Endothelial cell of umbilical vein (primary cell): ENCODE data around the gene GPR180. TPM values are rescaled to one million over a fixed set of nuclear protein-coding genes. Genes with fewer than 3 reads are reported as not detected.

ENCODE experiments used
- BruUV-seq: library from RNA; stranded (reverse); fragments of 400-500 nt; replicated peaks from 2 replicates; lab custom pipeline; 2021; lab: Mats Ljungman, UMichigan
- CTCF ChIA-PET: fragments of 300-600, 350-600 bp; sonication (Branson Sonifier 250); formaldehyde crosslinking; loops from one replicate; lab custom pipeline; 2021; ENCODE audit warnings: antibody characterized with exemption, inconsistent platforms; lab: Charles Lee
- POLR2A ChIA-PET: fragments of 300-600, 350-600 bp; sonication (Branson Sonifier 250); formaldehyde crosslinking; loops from one replicate; lab custom pipeline; 2021; ENCODE audit warnings: antibody characterized with exemption, inconsistent platforms; lab: Charles Lee
- DNase-seq: peaks from one replicate; pipeline ENCODE4 v3.0.0-alpha.2; 2011; ENCODE audit warnings: low read depth, low spot score
- FAIRE-seq: peaks from 2 replicates; lab custom pipeline; 2011; peaks lifted over from hg19 to GRCh38; lab: Jason Lieb, UNC
- H2AFZ ChIP-seq: 2 replicates; pipeline ENCODE4 v1.6.0; 2012; ENCODE audit warnings: low read depth, low read length, control low read depth, inconsistent platforms
- H3K27ac ChIP-seq: 2 replicates; pipeline ENCODE4 v1.5.1; 2011; ENCODE audit warnings: low read depth, mild to moderate bottlenecking, control low read depth, low read length, moderate library complexity; ENCODE audit not compliant: insufficient read depth
- H3K27me3 ChIP-seq, 2 experiments: 2 replicates each; pipeline versions ENCODE4 v1.6.0 to v1.6.1; 2011; ENCODE audit warnings: low read length in 2 of 2, mixed read lengths in 1 of 2; ENCODE audit not compliant: control insufficient read depth in 2 of 2, insufficient read depth in 2 of 2
- H3K36me3 ChIP-seq, 2 experiments: 2 replicates in 1 of 2; 3 replicates in 1 of 2; pipeline ENCODE4 v1.5.1; 2011; ENCODE audit warnings: low read length in 2 of 2, mild to moderate bottlenecking in 1 of 2, moderate library complexity in 1 of 2; ENCODE audit not compliant: control insufficient read depth in 2 of 2, insufficient read depth in 2 of 2; ENCODE audit errors: extremely low read depth in 1 of 2
- H3K4me1 ChIP-seq: 3 replicates; pipeline ENCODE4 v1.5.1; 2011; ENCODE audit warnings: mild to moderate bottlenecking, low read length; ENCODE audit not compliant: control insufficient read depth, insufficient read depth; ENCODE audit errors: extremely low read depth
- H3K4me2 ChIP-seq: 2 replicates; pipeline ENCODE4 v1.6.1; 2011; ENCODE audit warnings: low read length, control low read depth, mixed read lengths; ENCODE audit not compliant: insufficient read depth
- H3K4me3 ChIP-seq, 3 experiments: fragments of 200-600 bp in 1 of 3; sonication (generic), shearing (Covaris generic) in 1 of 3; replicated peaks in 1 of 3; 2 replicates each; pipeline ENCODE4 v1.5.1; 2011 to 2016; ENCODE audit warnings: control low read depth in 3 of 3, low read length in 3 of 3, mild to moderate bottlenecking in 2 of 3, inconsistent platforms in 1 of 3, low read depth in 1 of 3, moderate library complexity in 1 of 3; ENCODE audit not compliant: insufficient read depth in 1 of 3
- H3K79me2 ChIP-seq: 2 replicates; pipeline ENCODE4 v1.6.0; 2012; ENCODE audit warnings: low read length, inconsistent platforms; ENCODE audit not compliant: control insufficient read depth, insufficient read depth
- H3K9ac ChIP-seq: replicated peaks from 2 replicates; pipeline ENCODE3; 2011; ENCODE audit warnings: low read length, control low read depth; ENCODE audit not compliant: insufficient read depth; ENCODE audit errors: extremely low read depth
- H3K9me1 ChIP-seq: replicated peaks from 3 replicates; pipeline ENCODE4 v1.6.0; 2011; ENCODE audit warnings: mild to moderate bottlenecking, low read length; ENCODE audit not compliant: control insufficient read depth, insufficient read depth; ENCODE audit errors: extremely low read depth
- H3K9me3 ChIP-seq: replicated peaks from 2 replicates; pipeline ENCODE4 v1.5.1; 2012; ENCODE audit warnings: low read length, inconsistent platforms; ENCODE audit not compliant: control insufficient read depth, insufficient read depth
- H4K20me1 ChIP-seq: replicated peaks from 2 replicates; pipeline ENCODE3; 2011; ENCODE audit warnings: mild to moderate bottlenecking, low read length; ENCODE audit not compliant: control insufficient read depth, insufficient read depth; ENCODE audit errors: extremely low read depth
- EZH2 ChIP-seq: IDR thresholded peaks from 2 replicates; pipeline ENCODE4 v1.6.1; 2012; ENCODE audit warnings: borderline replicate concordance, low read depth, mild to moderate bottlenecking, moderate library complexity, low read length, inconsistent platforms; ENCODE audit not compliant: severe bottlenecking
- FOS ChIP-seq: IDR thresholded peaks from 2 replicates; pipeline ENCODE4 v1.6.1; 2011; ENCODE audit warnings: mild to moderate bottlenecking, low read length, moderate library complexity, borderline replicate concordance; ENCODE audit not compliant: insufficient read depth
- GATA2 ChIP-seq: IDR thresholded peaks from 2 replicates; pipeline ENCODE4 v1.7.0; 2011; ENCODE audit warnings: low read depth, mild to moderate bottlenecking, moderate library complexity, mixed read lengths, low read length; ENCODE audit not compliant: insufficient read length, insufficient read depth
- JUN ChIP-seq: IDR thresholded peaks from 2 replicates; pipeline ENCODE4 v1.6.1; 2011; ENCODE audit warnings: borderline replicate concordance, low read depth; ENCODE audit not compliant: insufficient read length, insufficient read depth
- MAX ChIP-seq: IDR thresholded peaks from 2 replicates; pipeline ENCODE4 v1.6.1; 2011; ENCODE audit not compliant: insufficient read depth, insufficient read length
- MYC ChIP-seq: IDR thresholded peaks from one replicate; pipeline ENCODE4 v1.6.1; 2011; ENCODE audit warnings: mild to moderate bottlenecking, low read depth, low read length
- POLR2A ChIP-seq: IDR thresholded peaks from 2 replicates; pipeline ENCODE4 v1.6.1; 2012; ENCODE audit warnings: low read depth, mild to moderate bottlenecking, control low read depth, low read length
- POLR2AphosphoS5 ChIP-seq: IDR thresholded peaks from 2 replicates; pipeline ENCODE4 v1.6.1; 2012; ENCODE audit warnings: low read depth, mild to moderate bottlenecking, control low read depth, low read length, moderate library complexity; ENCODE audit not compliant: insufficient read depth
- dilution Hi-C: fragments of 300-500 bp; cut with MboI; formaldehyde crosslinking; loops from one replicate; pipeline ENCODE4 v1.15.0; 2019; ENCODE audit warnings: low sequenced_read_pairs; ENCODE audit not compliant: extremely low pct_ligation_motif_present
- intact Hi-C: fragments of 100-400 bp; cut with micrococcal nuclease; formaldehyde crosslinking; loops from one replicate; pipeline ENCODE4 v1.10.0; 2022
- polyA plus RNA-seq, 4 experiments: library from polyadenylated mRNA; depleted of rRNA in 3 of 4; stranded (reverse) in 3 of 4; unstranded in 1 of 4; fragments of >200 nt; gene quantifications; 2 replicates each; pipeline versions ENCODE4 v1.2.1 to v1.2.3, GENCODE V29; 2011 to 2012; ENCODE audit warnings: missing spikeins in 1 of 4
- total RNA-seq: library from RNA; stranded (reverse); gene quantifications from 2 replicates; pipeline ENCODE4 v1.2.3, GENCODE V29; 2021
- TF ChIP-seq, protein P1 (sequence below), 2 donors: IDR thresholded peaks; 1 replicate in 1 of 2; 2 replicates in 1 of 2; pipeline ENCODE4 v1.5.1; 2011; ENCODE audit warnings: low read length in 2 of 2, mild to moderate bottlenecking in 2 of 2, moderate library complexity in 2 of 2, control low read depth in 1 of 2, inconsistent platforms in 1 of 2, low read depth in 1 of 2; ENCODE audit not compliant: insufficient read depth in 1 of 2; ENCODE audit errors: extremely low read depth in 1 of 2

The GPR180 gene
- total and polyA plus RNA-seq, 2 donors (not counting 3 experiments of a cell fraction or from before 2014, with no cell fraction given): 3.1 to 8.3 TPM

- Histone ChIP-seq H4K20me1 (no peaks in the 10 kb centered on the region), H3K9me1 (no peaks in the 10 kb centered on the region), H3K36me3 (peaks cover 3 to 9% of the 10 kb centered on the region in 2 experiments), H3K79me2 (no peaks in the 10 kb centered on the region), H3K4me3 (no peak overlapping the region), H3K27me3 (no peaks in the 10 kb centered on the region), H3K9ac (no peak overlapping the region), H3K9me3 (no peaks in the 10 kb centered on the region), H3K27ac (no peak overlapping the region), H2AFZ (no peak overlapping the region), H3K4me2 (no peak overlapping the region), H3K4me1 (no peaks in the 10 kb centered on the region)
- TF ChIP-seq FOS: no peak
- TF ChIP-seq POLR2AphosphoS5: no peak
- TF ChIP-seq JUN: no peak
- no peak for TF ChIP-seq MYC
- TF ChIP-seq MAX: no peak
- no peak for TF ChIP-seq GATA2
- TF ChIP-seq EZH2: no peak
- TF ChIP-seq POLR2A: no peak
- TF ChIP-seq, protein P1, sequence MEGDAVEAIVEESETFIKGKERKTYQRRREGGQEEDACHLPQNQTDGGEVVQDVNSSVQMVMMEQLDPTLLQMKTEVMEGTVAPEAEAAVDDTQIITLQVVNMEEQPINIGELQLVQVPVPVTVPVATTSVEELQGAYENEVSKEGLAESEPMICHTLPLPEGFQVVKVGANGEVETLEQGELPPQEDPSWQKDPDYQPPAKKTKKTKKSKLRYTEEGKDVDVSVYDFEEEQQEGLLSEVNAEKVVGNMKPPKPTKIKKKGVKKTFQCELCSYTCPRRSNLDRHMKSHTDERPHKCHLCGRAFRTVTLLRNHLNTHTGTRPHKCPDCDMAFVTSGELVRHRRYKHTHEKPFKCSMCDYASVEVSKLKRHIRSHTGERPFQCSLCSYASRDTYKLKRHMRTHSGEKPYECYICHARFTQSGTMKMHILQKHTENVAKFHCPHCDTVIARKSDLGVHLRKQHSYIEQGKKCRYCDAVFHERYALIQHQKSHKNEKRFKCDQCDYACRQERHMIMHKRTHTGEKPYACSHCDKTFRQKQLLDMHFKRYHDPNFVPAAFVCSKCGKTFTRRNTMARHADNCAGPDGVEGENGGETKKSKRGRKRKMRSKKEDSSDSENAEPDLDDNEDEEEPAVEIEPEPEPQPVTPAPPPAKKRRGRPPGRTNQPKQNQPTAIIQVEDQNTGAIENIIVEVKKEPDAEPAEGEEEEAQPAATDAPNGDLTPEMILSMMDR (IDR thresholded peaks at IDR 0.05; ENCODE audit: extremely low read depth in 1 of 2, insufficient read depth in 1 of 2, low read depth in 1 of 2, low read length in 2 of 2): no peak
- CTCF ChIA-PET: interaction anchor here (0.8 to 9.5 kb wide), 3 partner anchors 186 to 1212 kb away, joined by 3 to 415 read pairs (median 8); no protein-coding TSS in a partner anchor
- no peak for FAIRE-seq
- BruUV-seq: no TSS peak
- POLR2A ChIA-PET: no interaction called here
- intact Hi-C loops (no loop called here), dilution Hi-C loops (no loop called here)
- no peak for DNase-seq
Measured at GRCh38 chr13:94622344-94622743, 20.7 kb downstream of the GPR180 start.
